NOMO-1 treated with DMSO at 0.1 percent for 48 hours (cell line): ENCODE data around the gene SUMO2.
"Not testable (repeated sequence)": the region's sequence is repeated elsewhere in the genome, so short reads cannot be mapped to it uniquely, and the experiment has no call there.

ENCODE experiments used
- DNase-seq: peaks from one replicate; lab custom pipeline; 2025; ENCODE audit not compliant: unreplicated experiment; lab: John Stamatoyannopoulos, UW

The SUMO2 gene

GRCh38 chr17:75146592-75146991 is 36.2 kb downstream of the SUMO2 start:
- DNase-seq: no peak

- no peak for DNase-seq
These were observed 37.8 kb downstream of the SUMO2 start for GRCh38 chr17:75144816-75145512.

GRCh38 chr17:75142236-75142971 is 40.4 kb downstream of the SUMO2 start:
- DNase-seq: no peak

GRCh38 chr17:75138519-75138918 is 44.2 kb downstream of the SUMO2 start:
- no peak for DNase-seq

- not testable (repeated sequence) for DNase-seq
These were observed 45.0 kb downstream of the SUMO2 start for GRCh38 chr17:75137762-75138161.

GRCh38 chr17:75135946-75136345 is 46.8 kb downstream of the SUMO2 start:
- no peak for DNase-seq

GRCh38 chr17:75135452-75135851 is 47.3 kb downstream of the SUMO2 start:
- no peak for DNase-seq

GRCh38 chr17:75133607-75134347 is 49.0 kb downstream of the SUMO2 start:
- DNase-seq: not testable (repeated sequence)

GRCh38 chr17:75133001-75133400 is 49.8 kb downstream of the SUMO2 start:
- no peak for DNase-seq

- not testable (repeated sequence) for DNase-seq
These were observed 50.5 kb downstream of the SUMO2 start for GRCh38 chr17:75132018-75133000.

GRCh38 chr17:75131278-75132017 is 51.3 kb downstream of the SUMO2 start, which contains the start of gene NT5C:
TSS of gene NT5C (minus strand) at chr17:75131742. CDS start at chr17:75131707, 35 bp downstream.
- DNase-seq: peak; percentile 72

GRCh38 chr17:75130632-75131277 is 52.0 kb downstream of the SUMO2 start:
- peak; percentile 49 for DNase-seq

GRCh38 chr17:75130059-75130631 is 52.6 kb downstream of the SUMO2 start:
- DNase-seq: no peak

- no peak for DNase-seq
These were observed 53.2 kb downstream of the SUMO2 start for GRCh38 chr17:75129576-75129975.

- DNase-seq: no peak
These were observed 53.9 kb downstream of the SUMO2 start for GRCh38 chr17:75128694-75129505.

- DNase-seq: not testable (repeated sequence)
These were observed 54.8 kb downstream of the SUMO2 start for GRCh38 chr17:75127936-75128335.

GRCh38 chr17:75126954-75127353 is 55.8 kb downstream of the SUMO2 start:
- no peak for DNase-seq

- DNase-seq: no peak
These were observed 56.8 kb downstream of the SUMO2 start for GRCh38 chr17:75125984-75126383.
